Spleen (tissue), 11 donors: Measurements from ENCODE around the gene CYP39A1. TPM values are rescaled to one million over a fixed set of nuclear protein-coding genes. Genes with fewer than 3 reads are reported as not detected.

Source experiments
- DNase-seq: peaks from one replicate; pipeline ENCODE4 v3.0.0-alpha.2; 2020
- H3K27ac ChIP-seq, 8 donors: fragments of 200-600 bp; sonication (generic) in 7 of 8; 1 replicate in 4 of 8; 2 replicates in 4 of 8; pipeline versions ENCODE4 v1.5.0 to v1.8.0; 2016 to 2021; ENCODE audit warnings: inconsistent platforms in 4 of 8, mild to moderate bottlenecking in 4 of 8, moderate library complexity in 1 of 8
- H3K27me3 ChIP-seq, 7 donors: fragments of 200-600 bp; sonication (generic) in 6 of 7; replicated peaks in 1 of 7; 1 replicate in 4 of 7; 2 replicates in 3 of 7; pipeline versions ENCODE4 v1.5.0 to v1.8.0; 2016 to 2021; ENCODE audit warnings: inconsistent platforms in 3 of 7, mild to moderate bottlenecking in 1 of 7
- H3K36me3 ChIP-seq, 6 donors: fragments of 200-600 bp; sonication (generic) in 5 of 6; 1 replicate in 4 of 6; 2 replicates in 2 of 6; pipeline versions ENCODE4 v1.5.0 to v1.8.0; 2016 to 2021; ENCODE audit warnings: inconsistent platforms in 2 of 6
- H3K4me1 ChIP-seq, 6 donors: fragments of 200-600 bp; sonication (generic) in 5 of 6; 1 replicate in 3 of 6; 2 replicates in 3 of 6; pipeline versions ENCODE4 v1.5.0 to v1.8.0; 2016 to 2021; ENCODE audit warnings: inconsistent platforms in 3 of 6
- H3K4me3 ChIP-seq, 8 donors: fragments of 200-600 bp; sonication (generic) in 7 of 8; 1 replicate in 4 of 8; 2 replicates in 4 of 8; pipeline versions ENCODE4 v1.5.0 to v1.8.0; 2016 to 2021; ENCODE audit warnings: inconsistent platforms in 4 of 8, mild to moderate bottlenecking in 4 of 8, moderate library complexity in 2 of 8
- H3K9me3 ChIP-seq, 8 donors: fragments of 200-600 bp; sonication (generic) in 7 of 8; 1 replicate in 4 of 8; 2 replicates in 4 of 8; pipeline versions ENCODE4 v1.5.0 to v1.8.0; 2016 to 2021; ENCODE audit warnings: inconsistent platforms in 4 of 8
- CTCF ChIP-seq, 11 experiments: fragments of 200-600 bp in 7 of 11; fragments of 450-650 bp in 4 of 11; sonication (generic) in 4 of 11; IDR thresholded peaks in 8 of 11; conservative IDR thresholded peaks in 3 of 11; 1 replicate in 7 of 11; 2 replicates in 4 of 11; pipeline versions ENCODE4 v1.4.0 to v1.8.0; 2016 to 2021; ENCODE audit warnings: antibody characterized with exemption in 11 of 11, inconsistent platforms in 4 of 11, mild to moderate bottlenecking in 1 of 11
- POLR2A ChIP-seq, 3 donors: fragments of 450-650 bp; IDR thresholded peaks; one replicate each; pipeline ENCODE4 v1.5.1; 2017; ENCODE audit warnings: antibody characterized with exemption in 3 of 3, mild to moderate bottlenecking in 1 of 3
- POLR2AphosphoS5 ChIP-seq, 3 donors: sonication (generic); formaldehyde crosslinking; IDR thresholded peaks; one replicate each; pipeline ENCODE4 v1.5.1; 2017; ENCODE audit warnings: antibody characterized with exemption in 3 of 3
- whole genome bisulfite sequencing, 5 donors: extraction: QIAGEN DNeasy Blood & Tissue Kit in 3 of 5; methylation state at CpG; one replicate each; pipeline versions ENCODE4 v1.1.5 to v1.1.7; 2013 to 2018; 5-methylcytosine and 5-hydroxymethylcytosine counted together
- intact Hi-C: fragments of 100-400 bp; cut with DNase I; formaldehyde crosslinking; loops from one replicate; pipeline ENCODE4 v1.15.0; 2023; ENCODE audit warnings: low total_unique reads
- polyA plus RNA-seq, 3 donors: library from polyadenylated mRNA; stranded (reverse); fragments of 200-250 nt; gene quantifications; one replicate each; pipeline ENCODE4 v1.2.1, GENCODE V29; 2013
- total RNA-seq, 7 donors: library from RNA; depleted of rRNA in 3 of 7; stranded (reverse); fragments of >200 nt in 3 of 7; fragmentation: NEBNext Ultra II Directional in 4 of 7; extraction: Animal tissue kit (Norgen Biotek cat#: 25700) in 4 of 7; gene quantifications; one replicate each; pipeline versions ENCODE4 v1.1.0 to v1.2.1, GENCODE V29; 2016 to 2021
- donor health status: healthy with polysubstance abuse.
- donor health status: DM: no; HTN: no; CAD: no; lungs with moderate emphysema.
- donor health status: DM: no; HTN: no; CAD: no.
- donor health status: Bipolar disorder and iron deficiency.
- donor health status: healthy.
- donor health status: DM: no; HTN: no; CAD: no.
- donor health status: DM: yes; HTN: yes; CAD: no.

The CYP39A1 gene
- total and polyA plus RNA-seq, 10 donors: 0.39 to 2.8 (median 0.91) TPM

GRCh38 chr6:46530896-46531295, 121.7 kb downstream of the CYP39A1 start:
- H3K36me3 ChIP-seq: no peaks in the 10 kb centered on the region
- TF ChIP-seq CTCF (IDR thresholded peaks at IDR 0.05 in 8 of 11, conservative IDR thresholded peaks at IDR 0.05 in 3 of 11): no peak
- TF ChIP-seq POLR2AphosphoS5 (IDR thresholded peaks at IDR 0.05): no peak
- no peak for TF ChIP-seq POLR2A (IDR thresholded peaks at IDR 0.05)
- intact Hi-C loops: no loop called here
- H3K4me3 ChIP-seq: no peak overlapping the region
- H3K27me3 ChIP-seq: no peaks in the 10 kb centered on the region
- H3K4me1 ChIP-seq: no peaks in the 10 kb centered on the region
- DNase-seq: no peak
- H3K9me3 ChIP-seq: peaks cover 0 to 8% (median 3%) of the 10 kb centered on the region in 8 donors
- H3K27ac ChIP-seq: no peak overlapping the region
- WGBS, 5 donors: 63 to 69% (median 63%) methylated on average over 3 of the region's 3 CpGs

GRCh38 chr6:46528961-46529750, 123.5 kb downstream of the CYP39A1 start:
- no peak for DNase-seq
- no peaks in the 10 kb centered on the region for H3K4me1 ChIP-seq
- no peaks in the 10 kb centered on the region for H3K36me3 ChIP-seq
- H3K9me3 ChIP-seq: no peaks in the 10 kb centered on the region
- WGBS, 5 donors: 61 to 90% (median 81%) methylated on average over 3 of the region's 3 CpGs
- no peak overlapping the region for H3K27ac ChIP-seq
- intact Hi-C loops: no loop called here
- no peak for TF ChIP-seq POLR2A (IDR thresholded peaks at IDR 0.05)
- TF ChIP-seq CTCF (IDR thresholded peaks at IDR 0.05 in 8 of 11, conservative IDR thresholded peaks at IDR 0.05 in 3 of 11): no peak
- TF ChIP-seq POLR2AphosphoS5 (IDR thresholded peaks at IDR 0.05): no peak
- H3K4me3 ChIP-seq: no peak overlapping the region
- H3K27me3 ChIP-seq: no peaks in the 10 kb centered on the region

GRCh38 chr6:46526607-46527006, 126.0 kb downstream of the CYP39A1 start:
- no peak overlapping the region for H3K4me3 ChIP-seq
- no peak for TF ChIP-seq POLR2A (IDR thresholded peaks at IDR 0.05)
- no peak for DNase-seq
- H3K27ac ChIP-seq: no peak overlapping the region
- peaks cover 0 to 3% (median 0%) of the 10 kb centered on the region in 8 donors for H3K9me3 ChIP-seq
- no peaks in the 10 kb centered on the region for H3K27me3 ChIP-seq
- H3K4me1 ChIP-seq: no peaks in the 10 kb centered on the region
- intact Hi-C loops: no loop called here
- 83 to 98% (median 89%) methylated on average over 2 of the region's 2 CpGs for WGBS, 5 donors
- H3K36me3 ChIP-seq: no peaks in the 10 kb centered on the region

- intact Hi-C loops: no loop called here
Measured at GRCh38 chr6:46525583-46525982, 127.0 kb downstream of the CYP39A1 start.

More at GRCh38 chr6:46525583-46525982, 127.0 kb downstream of the CYP39A1 start:
- H3K27me3 ChIP-seq: no peaks in the 10 kb centered on the region
- H3K27ac ChIP-seq: no peak overlapping the region
- H3K4me3 ChIP-seq: no peak overlapping the region
- H3K4me1 ChIP-seq: no peaks in the 10 kb centered on the region
- H3K9me3 ChIP-seq: peaks cover 0 to 3% (median 0%) of the 10 kb centered on the region in 8 donors
- no peak for DNase-seq
- H3K36me3 ChIP-seq: no peaks in the 10 kb centered on the region
- no peak for TF ChIP-seq CTCF (IDR thresholded peaks at IDR 0.05 in 8 of 11, conservative IDR thresholded peaks at IDR 0.05 in 3 of 11)
- TF ChIP-seq POLR2A (IDR thresholded peaks at IDR 0.05): no peak
- TF ChIP-seq POLR2AphosphoS5 (IDR thresholded peaks at IDR 0.05): no peak
